GM10248 (cell line): Measurements from ENCODE around the gene RGS7.

Source experiments
- CTCF ChIA-PET: fragments of 300-600 bp; sonication (Branson Sonifier 250); formaldehyde crosslinking; extraction: SDS; loops from one replicate; lab custom pipeline; 2021; ENCODE audit warnings: antibody characterized with exemption; lab: Yijun Ruan, JAX
- POLR2A ChIA-PET: fragments of 350-650 bp; sonication (Branson Sonifier 250); formaldehyde crosslinking; extraction: SDS; loops from one replicate; lab custom pipeline; 2020; ENCODE audit warnings: antibody characterized with exemption; lab: Yijun Ruan, JAX
- DNase-seq: peaks from one replicate; pipeline ENCODE4 v3.0.0; 2012; ENCODE audit errors: extremely low spot score
- CTCF ChIP-seq: IDR thresholded peaks from 2 replicates; pipeline ENCODE4 v1.5.1; 2012; ENCODE audit warnings: mild to moderate bottlenecking, low read depth; ENCODE audit errors: extremely low read depth, missing control alignments, control extremely low read depth

Gene RGS7

GRCh38 chr1:240956424-240956823, 400.6 kb downstream of the RGS7 start:
- POLR2A ChIA-PET = no interaction called here
- DNase-seq = no peak
- CTCF ChIA-PET = no interaction called here
- no peak for TF ChIP-seq CTCF

DNA sequence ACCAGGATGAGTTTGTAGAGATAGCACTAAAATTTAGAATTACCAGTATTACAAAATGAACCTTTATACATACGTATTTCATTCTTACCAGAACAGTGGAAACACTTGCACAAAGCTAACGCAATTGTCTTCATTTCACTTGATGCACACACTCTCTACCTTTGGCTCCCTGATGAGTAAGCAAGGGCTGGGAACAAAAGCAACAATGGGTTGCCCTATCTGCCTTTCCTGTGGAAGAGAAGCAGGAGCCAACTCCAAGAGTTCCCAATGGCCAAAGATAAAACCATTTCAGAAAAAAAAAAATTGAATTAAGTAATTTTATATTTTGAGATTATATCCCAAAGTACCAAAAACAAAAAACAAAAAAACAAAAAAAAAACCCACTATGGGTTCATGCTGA, 401.0 kb downstream of the RGS7 start:
- TF ChIP-seq CTCF = no peak
- CTCF ChIA-PET = no interaction called here
- POLR2A ChIA-PET = no interaction called here
- DNase-seq = no peak

GRCh38 chr1:240947438-240948224, 409.4 kb downstream of the RGS7 start:
- CTCF ChIA-PET = interaction anchor here (1.6 kb wide), 1 partner anchor 215 kb away, joined by 6 read pairs; no protein-coding TSS in a partner anchor

DNA sequence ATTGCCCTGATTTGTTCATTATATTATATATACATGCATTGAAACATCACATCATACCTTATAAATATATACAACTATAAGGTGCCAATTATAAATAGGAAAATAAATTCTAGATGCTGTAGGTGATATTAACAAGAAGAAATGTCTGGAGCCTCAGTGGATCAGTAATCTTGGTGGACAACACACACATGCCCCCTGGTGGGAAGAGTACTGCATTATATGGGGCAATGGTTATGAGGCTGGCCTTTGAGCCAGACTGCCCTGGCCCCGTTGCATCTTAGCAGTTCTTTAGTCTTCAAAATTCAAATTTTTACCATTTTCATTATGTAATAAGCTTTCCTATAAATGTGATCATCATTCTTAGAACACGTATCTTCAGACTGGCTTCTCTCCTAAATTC, 410.1 kb downstream of the RGS7 start:
- ChIA-PET CTCF (interaction anchor here (1.6 kb wide), 1 partner anchor 214 kb away, joined by 6 read pairs; no protein-coding TSS in a partner anchor), POLR2A (no interaction called here)
- DNase-seq = peak; percentile 20
- TF ChIP-seq CTCF = no peak

More at GRCh38 chr1:240947438-240948224, 409.4 kb downstream of the RGS7 start:
- TF ChIP-seq CTCF = no peak
- POLR2A ChIA-PET = no interaction called here
- DNase-seq = no peak

DNA sequence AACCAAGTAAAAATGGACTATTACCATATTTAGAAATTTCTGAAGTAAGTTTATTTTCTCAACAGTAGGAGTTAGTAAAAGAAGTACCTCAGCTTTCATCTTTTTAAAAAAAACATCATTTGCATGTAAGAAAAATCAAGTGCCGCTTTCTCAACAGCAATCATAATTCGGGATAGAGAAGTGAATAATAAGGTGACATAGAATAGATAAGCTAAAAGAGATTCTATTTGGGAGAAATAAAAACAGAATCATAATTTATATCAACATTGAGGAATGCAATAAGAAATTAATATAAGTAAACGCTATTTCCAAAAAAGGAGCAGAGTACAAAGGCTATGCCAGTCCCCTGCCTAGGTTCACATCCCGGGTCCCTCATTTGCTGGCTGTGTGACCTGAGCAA, 414.1 kb downstream of the RGS7 start:
- no peak for TF ChIP-seq CTCF
- ChIA-PET POLR2A (no interaction called here), CTCF (interaction anchor here (1.6 kb wide), 1 partner anchor 13 kb away, joined by 5 read pairs; no protein-coding TSS in a partner anchor)

GRCh38 chr1:240941701-240942370, 415.2 kb downstream of the RGS7 start:
- CTCF ChIA-PET = interaction anchor here (1.1 to 1.6 kb wide), 3 partner anchors 9 to 105 kb away, joined by 3 to 5 read pairs (median 5); no protein-coding TSS in a partner anchor
- TF ChIP-seq CTCF = no peak
- POLR2A ChIA-PET = no interaction called here
- no peak for DNase-seq

More for the DNA sequence above, 414.1 kb downstream of the RGS7 start:
- DNase-seq = no peak
